Upper lobe of right lung (tissue), 1 donor: ENCODE data around the gene CETP. TPM values are rescaled to one million over a fixed set of nuclear protein-coding genes. Genes with fewer than 3 reads are reported as not detected.

Source experiments
- ATAC-seq: fragments of 200-7000 bp; cut with Tn5 transposase; one replicate; pipeline ENCODE4 v1.9.1; 2020; ENCODE audit warnings: mild to moderate bottlenecking, moderate library complexity
- DNase-seq: peaks from one replicate; pipeline ENCODE4 v3.0.0-alpha.2; 2020
- H3K27ac ChIP-seq: fragments of 200-600 bp; one replicate; pipeline ENCODE4 v1.8.0; 2022
- H3K27me3 ChIP-seq: fragments of 200-600 bp; one replicate; pipeline ENCODE4 v1.8.0; 2022; ENCODE audit warnings: mild to moderate bottlenecking
- H3K36me3 ChIP-seq: fragments of 200-600 bp; one replicate; pipeline ENCODE4 v1.8.0; 2022
- H3K4me1 ChIP-seq: fragments of 200-600 bp; one replicate; pipeline ENCODE4 v1.8.0; 2022
- H3K4me3 ChIP-seq: fragments of 200-600 bp; one replicate; pipeline ENCODE4 v1.8.0; 2022; ENCODE audit warnings: mild to moderate bottlenecking
- H3K9me3 ChIP-seq: fragments of 200-600 bp; one replicate; pipeline ENCODE4 v1.8.0; 2022
- CTCF ChIP-seq: fragments of 200-600 bp; IDR thresholded peaks from one replicate; pipeline ENCODE4 v1.8.0; 2022; ENCODE audit warnings: antibody characterized with exemption
- intact Hi-C: fragments of 100-400 bp; cut with DNase I; formaldehyde crosslinking; loops from one replicate; pipeline ENCODE4 v1.11.0; 2022
- total RNA-seq: library from RNA; stranded (reverse); fragmentation: NEBNext Ultra II Directional; extraction: Animal tissue kit (Norgen Biotek cat#: 25700); gene quantifications from one replicate; pipeline ENCODE4 v1.2.1, GENCODE V29; 2021
- donor health status: DM: no; HTN: yes; CAD: no; lungs with severe emphysema.

CETP gene
- total RNA-seq, 1 donor from 2014 or later, result 1.9 TPM

- Histone ChIP-seq H3K9me3 (no peaks in the 10 kb centered on the region), H3K27ac (no peak overlapping the region), H3K4me1 (peaks cover 28% of the 10 kb centered on the region), H3K36me3 (no peaks in the 10 kb centered on the region), H3K4me3 (no peak overlapping the region), H3K27me3 (no peaks in the 10 kb centered on the region)
- no peak for ATAC-seq
- TF ChIP-seq CTCF, result no peak
- intact Hi-C loops, result no loop called here
- no peak for DNase-seq
Measured at GRCh38 chr16:56918467-56919012, 43.2 kb upstream of the CETP start.

- Histone ChIP-seq H3K4me3 (no peak overlapping the region), H3K27me3 (no peaks in the 10 kb centered on the region), H3K36me3 (no peaks in the 10 kb centered on the region), H3K9me3 (no peaks in the 10 kb centered on the region), H3K4me1 (peaks cover 24% of the 10 kb centered on the region), H3K27ac (no peak overlapping the region)
- no peak for TF ChIP-seq CTCF
- no peak for ATAC-seq
- DNase-seq, result no peak
- intact Hi-C loops, result no loop called here
Measured at GRCh38 chr16:56919099-56919800, 42.5 kb upstream of the CETP start.

GRCh38 chr16:56921571-56921970 is 40.2 kb upstream of the CETP start:
- H3K9me3 ChIP-seq, result no peaks in the 10 kb centered on the region
- no peaks in the 10 kb centered on the region for H3K27me3 ChIP-seq
- H3K36me3 ChIP-seq, result no peaks in the 10 kb centered on the region
- no peak for DNase-seq
- no peak overlapping the region for H3K4me3 ChIP-seq
- H3K27ac ChIP-seq, result no peak overlapping the region
- peaks cover 10% of the 10 kb centered on the region for H3K4me1 ChIP-seq
- no peak for ATAC-seq
- intact Hi-C loops, result no loop called here
- TF ChIP-seq CTCF, result no peak

GRCh38 chr16:56923481-56924091 is 38.2 kb upstream of the CETP start:
- intact Hi-C loops, result no loop called here
- H3K27me3 ChIP-seq, result no peaks in the 10 kb centered on the region

GRCh38 chr16:56927471-56927870 is 34.3 kb upstream of the CETP start:
- Histone ChIP-seq H3K4me3 (no peak overlapping the region), H3K9me3 (no peaks in the 10 kb centered on the region), H3K4me1 (peaks cover 10% of the 10 kb centered on the region), H3K27me3 (no peaks in the 10 kb centered on the region), H3K36me3 (no peaks in the 10 kb centered on the region), H3K27ac (no peak overlapping the region)
- DNase-seq (no peak), ATAC-seq (no peak)
- TF ChIP-seq CTCF, result no peak
- intact Hi-C loops, result no loop called here

More at GRCh38 chr16:56923481-56924091, 38.2 kb upstream of the CETP start:
- H3K27ac ChIP-seq, result no peak overlapping the region
- ATAC-seq, result no peak
- H3K4me3 ChIP-seq, result no peak overlapping the region
- no peaks in the 10 kb centered on the region for H3K36me3 ChIP-seq
- H3K4me1 ChIP-seq, result no peaks in the 10 kb centered on the region
- TF ChIP-seq CTCF, result no peak
- DNase-seq, result no peak
- no peaks in the 10 kb centered on the region for H3K9me3 ChIP-seq
